HepG2 (cell line): Measurements from ENCODE around the gene ZNF30. TPM values are rescaled to one million over a fixed set of nuclear protein-coding genes. Genes with fewer than 3 reads are reported as not detected.
A peak's percentile ranks its signal among the peaks of the same experiment; 100 is the strongest.

Experiments
- AGO2 ChIP-seq: fragments of 200-400 bp; formaldehyde crosslinking; optimal IDR thresholded peaks from 2 replicates; pipeline ENCODE3; 2017; ENCODE audit warnings: mild to moderate bottlenecking, low read depth, low read length, moderate library complexity
- CBX1 ChIP-seq: IDR thresholded peaks from one replicate; pipeline ENCODE4 v1.6.1; 2016; ENCODE audit warnings: antibody characterized with exemption, low read depth
- CEBPZ ChIP-seq: IDR thresholded peaks from 2 replicates; pipeline ENCODE4 v1.6.1; 2012; ENCODE audit warnings: low read length, improper control_type of control experiment
- DMAP1 ChIP-seq: IDR thresholded peaks from 2 replicates; pipeline ENCODE4 v1.6.1; 2016
- FOXA3 ChIP-seq: IDR thresholded peaks from 2 replicates; pipeline ENCODE4 v1.6.1; 2016; ENCODE audit warnings: missing genetic modification reagents, missing compliant biosample characterization
- RFXAP ChIP-seq: sonication (generic); formaldehyde crosslinking; IDR thresholded peaks from 2 replicates; pipeline ENCODE4 v1.4.0; 2020; ENCODE audit warnings: missing genetic modification reagents, borderline replicate concordance
- STAT6 ChIP-seq: sonication (generic); formaldehyde crosslinking; IDR thresholded peaks from 2 replicates; pipeline ENCODE4 v1.4.0; 2020; ENCODE audit warnings: missing genetic modification reagents, mild to moderate bottlenecking, borderline replicate concordance
- SYNCRIP ChIP-seq: fragments of 200-400 bp; formaldehyde crosslinking; IDR thresholded peaks from 2 replicates; pipeline ENCODE4 v1.6.1; 2018; ENCODE audit warnings: mild to moderate bottlenecking, low read depth, low read length; ENCODE audit not compliant: insufficient read depth
- TAF1 ChIP-seq: sonication (generic); formaldehyde crosslinking; IDR thresholded peaks from 2 replicates; pipeline ENCODE4 v1.4.0; 2020; ENCODE audit warnings: missing genetic modification reagents
- TBX2 ChIP-seq: sonication (generic); formaldehyde crosslinking; IDR thresholded peaks from 2 replicates; pipeline ENCODE4 v1.5.0; 2020; ENCODE audit warnings: missing genetic modification reagents, mild to moderate bottlenecking, borderline replicate concordance
- ZNF572 ChIP-seq: sonication (generic); formaldehyde crosslinking; IDR thresholded peaks from 2 replicates; pipeline ENCODE4 v1.5.1; 2020; ENCODE audit warnings: mild to moderate bottlenecking, missing genetic modification reagents
- polyA plus RNA-seq, 8 experiments: library from polyadenylated mRNA; depleted of rRNA in 3 of 8; stranded (reverse) in 7 of 8; unstranded in 1 of 8; fragments of >200 nt; fragmentation: Illumina TruSeq in 4 of 8; extraction: Trizol in 4 of 8; gene quantifications; 2 replicates each; pipeline versions ENCODE4 v1.2.1 to v1.2.3, GENCODE V29; 2011 to 2016; ENCODE audit warnings: low read depth in 4 of 8, missing spikeins in 1 of 8, mixed read lengths in 1 of 8; ENCODE audit not compliant: insufficient read depth in 1 of 8
- total RNA-seq, 5 experiments: library from RNA; depleted of rRNA; stranded (reverse); fragments of >200 nt; fragmentation: Illumina TruSeq; extraction: Trizol; gene quantifications; 2 replicates each; pipeline ENCODE4 v1.2.3, GENCODE V29; 2016; ENCODE audit warnings: low read depth in 1 of 5
- TF ChIP-seq, protein P1 (sequence below): IDR thresholded peaks from 2 replicates; pipeline ENCODE4 v1.4.0; 2020; ENCODE audit warnings: mild to moderate bottlenecking, missing genetic modification reagents
- TF ChIP-seq, protein P2 (sequence below): sonication (generic); formaldehyde crosslinking; IDR thresholded peaks from 2 replicates; pipeline ENCODE4 v1.4.0; 2020; ENCODE audit warnings: mild to moderate bottlenecking, missing genetic modification reagents, borderline replicate concordance

Gene ZNF30
- total and polyA plus RNA-seq, 2 of the 13 experiments (the other 11 are each of a cell fraction or from before 2014, with no cell fraction given): 2.3 to 4.4 TPM

- TF ChIP-seq SYNCRIP: no peak
- TF ChIP-seq DMAP1 (CRISPR knock-in tag): no peak
- no peak for TF ChIP-seq AGO2
- TF ChIP-seq, protein P1, sequence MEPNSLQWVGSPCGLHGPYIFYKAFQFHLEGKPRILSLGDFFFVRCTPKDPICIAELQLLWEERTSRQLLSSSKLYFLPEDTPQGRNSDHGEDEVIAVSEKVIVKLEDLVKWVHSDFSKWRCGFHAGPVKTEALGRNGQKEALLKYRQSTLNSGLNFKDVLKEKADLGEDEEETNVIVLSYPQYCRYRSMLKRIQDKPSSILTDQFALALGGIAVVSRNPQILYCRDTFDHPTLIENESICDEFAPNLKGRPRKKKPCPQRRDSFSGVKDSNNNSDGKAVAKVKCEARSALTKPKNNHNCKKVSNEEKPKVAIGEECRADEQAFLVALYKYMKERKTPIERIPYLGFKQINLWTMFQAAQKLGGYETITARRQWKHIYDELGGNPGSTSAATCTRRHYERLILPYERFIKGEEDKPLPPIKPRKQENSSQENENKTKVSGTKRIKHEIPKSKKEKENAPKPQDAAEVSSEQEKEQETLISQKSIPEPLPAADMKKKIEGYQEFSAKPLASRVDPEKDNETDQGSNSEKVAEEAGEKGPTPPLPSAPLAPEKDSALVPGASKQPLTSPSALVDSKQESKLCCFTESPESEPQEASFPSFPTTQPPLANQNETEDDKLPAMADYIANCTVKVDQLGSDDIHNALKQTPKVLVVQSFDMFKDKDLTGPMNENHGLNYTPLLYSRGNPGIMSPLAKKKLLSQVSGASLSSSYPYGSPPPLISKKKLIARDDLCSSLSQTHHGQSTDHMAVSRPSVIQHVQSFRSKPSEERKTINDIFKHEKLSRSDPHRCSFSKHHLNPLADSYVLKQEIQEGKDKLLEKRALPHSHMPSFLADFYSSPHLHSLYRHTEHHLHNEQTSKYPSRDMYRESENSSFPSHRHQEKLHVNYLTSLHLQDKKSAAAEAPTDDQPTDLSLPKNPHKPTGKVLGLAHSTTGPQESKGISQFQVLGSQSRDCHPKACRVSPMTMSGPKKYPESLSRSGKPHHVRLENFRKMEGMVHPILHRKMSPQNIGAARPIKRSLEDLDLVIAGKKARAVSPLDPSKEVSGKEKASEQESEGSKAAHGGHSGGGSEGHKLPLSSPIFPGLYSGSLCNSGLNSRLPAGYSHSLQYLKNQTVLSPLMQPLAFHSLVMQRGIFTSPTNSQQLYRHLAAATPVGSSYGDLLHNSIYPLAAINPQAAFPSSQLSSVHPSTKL (CRISPR knock-in tag): peak; percentile 40
- TF ChIP-seq CEBPZ: no peak
- peak; percentile 61 for TF ChIP-seq TBX2
- TF ChIP-seq RFXAP (CRISPR knock-in tag): no peak
- TF ChIP-seq CBX1: no peak
- peak; percentile 80 for TF ChIP-seq FOXA3 (CRISPR knock-in tag)
- TF ChIP-seq, protein P2, sequence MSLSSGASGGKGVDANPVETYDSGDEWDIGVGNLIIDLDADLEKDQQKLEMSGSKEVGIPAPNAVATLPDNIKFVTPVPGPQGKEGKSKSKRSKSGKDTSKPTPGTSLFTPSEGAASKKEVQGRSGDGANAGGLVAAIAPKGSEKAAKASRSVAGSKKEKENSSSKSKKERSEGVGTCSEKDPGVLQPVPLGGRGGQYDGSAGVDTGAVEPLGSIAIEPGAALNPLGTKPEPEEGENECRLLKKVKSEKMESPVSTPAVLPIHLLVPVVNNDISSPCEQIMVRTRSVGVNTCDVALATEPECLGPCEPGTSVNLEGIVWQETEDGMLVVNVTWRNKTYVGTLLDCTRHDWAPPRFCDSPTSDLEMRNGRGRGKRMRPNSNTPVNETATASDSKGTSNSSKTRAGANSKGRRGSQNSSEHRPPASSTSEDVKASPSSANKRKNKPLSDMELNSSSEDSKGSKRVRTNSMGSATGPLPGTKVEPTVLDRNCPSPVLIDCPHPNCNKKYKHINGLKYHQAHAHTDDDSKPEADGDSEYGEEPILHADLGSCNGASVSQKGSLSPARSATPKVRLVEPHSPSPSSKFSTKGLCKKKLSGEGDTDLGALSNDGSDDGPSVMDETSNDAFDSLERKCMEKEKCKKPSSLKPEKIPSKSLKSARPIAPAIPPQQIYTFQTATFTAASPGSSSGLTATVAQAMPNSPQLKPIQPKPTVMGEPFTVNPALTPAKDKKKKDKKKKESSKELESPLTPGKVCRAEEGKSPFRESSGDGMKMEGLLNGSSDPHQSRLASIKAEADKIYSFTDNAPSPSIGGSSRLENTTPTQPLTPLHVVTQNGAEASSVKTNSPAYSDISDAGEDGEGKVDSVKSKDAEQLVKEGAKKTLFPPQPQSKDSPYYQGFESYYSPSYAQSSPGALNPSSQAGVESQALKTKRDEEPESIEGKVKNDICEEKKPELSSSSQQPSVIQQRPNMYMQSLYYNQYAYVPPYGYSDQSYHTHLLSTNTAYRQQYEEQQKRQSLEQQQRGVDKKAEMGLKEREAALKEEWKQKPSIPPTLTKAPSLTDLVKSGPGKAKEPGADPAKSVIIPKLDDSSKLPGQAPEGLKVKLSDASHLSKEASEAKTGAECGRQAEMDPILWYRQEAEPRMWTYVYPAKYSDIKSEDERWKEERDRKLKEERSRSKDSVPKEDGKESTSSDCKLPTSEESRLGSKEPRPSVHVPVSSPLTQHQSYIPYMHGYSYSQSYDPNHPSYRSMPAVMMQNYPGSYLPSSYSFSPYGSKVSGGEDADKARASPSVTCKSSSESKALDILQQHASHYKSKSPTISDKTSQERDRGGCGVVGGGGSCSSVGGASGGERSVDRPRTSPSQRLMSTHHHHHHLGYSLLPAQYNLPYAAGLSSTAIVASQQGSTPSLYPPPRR (CRISPR knock-in tag): peak; percentile 69
- no peak for TF ChIP-seq ZNF572 (CRISPR knock-in tag)
- TF ChIP-seq STAT6 (CRISPR knock-in tag): 0 out of 2 replicates have a peak, but pooled peaks have one; percentile 60
- TF ChIP-seq TAF1: no peak
Measured at GRCh38 chr19:34961775-34962686, 35.3 kb downstream of the ZNF30 start (continued).
